HepG2 (cell line): ENCODE results near the gene DENND4C. TPM values are rescaled to one million over a fixed set of nuclear protein-coding genes. Genes with fewer than 3 reads are reported as not detected.

Experiments
- AKNA ChIP-seq: sonication (generic); formaldehyde crosslinking; IDR thresholded peaks from 2 replicates; pipeline ENCODE4 v1.4.0; 2020; ENCODE audit warnings: missing genetic modification reagents, borderline replicate concordance
- BRD4 ChIP-seq: sonication (generic); formaldehyde crosslinking; IDR thresholded peaks from 2 replicates; pipeline ENCODE4 v1.4.0; 2020; ENCODE audit warnings: missing genetic modification reagents
- CEBPZ ChIP-seq: IDR thresholded peaks from 2 replicates; pipeline ENCODE4 v1.6.1; 2012; ENCODE audit warnings: low read length, improper control_type of control experiment
- FOXP1 ChIP-seq, 2 experiments: fragments of 450-650 bp in 1 of 2; IDR thresholded peaks; 2 replicates each; pipeline ENCODE4 v1.6.1; 2017 to 2018; ENCODE audit warnings: antibody characterized with exemption in 1 of 2
- HOXA5 ChIP-seq: sonication (generic); formaldehyde crosslinking; IDR thresholded peaks from 2 replicates; pipeline ENCODE4 v1.4.0; 2020; ENCODE audit warnings: missing genetic modification reagents
- MLX ChIP-seq: IDR thresholded peaks from 2 replicates; pipeline ENCODE4 v1.6.1; 2016
- MYPOP ChIP-seq: sonication (generic); formaldehyde crosslinking; IDR thresholded peaks from 2 replicates; pipeline ENCODE4 v1.8.1; 2023; ENCODE audit warnings: mild to moderate bottlenecking, moderate library complexity, missing genetic modification reagents
- PRDM4 ChIP-seq: sonication (generic); formaldehyde crosslinking; IDR thresholded peaks from 2 replicates; pipeline ENCODE4 v1.9.0; 2021; ENCODE audit warnings: missing genetic modification reagents, borderline replicate concordance
- SMAD9 ChIP-seq: sonication (generic); formaldehyde crosslinking; IDR thresholded peaks from 2 replicates; pipeline ENCODE4 v1.5.1; 2020; ENCODE audit warnings: mild to moderate bottlenecking, missing genetic modification reagents
- SOX6 ChIP-seq, 2 experiments: fragments of 450-650 bp in 1 of 2; sonication (generic) in 1 of 2; formaldehyde crosslinking in 1 of 2; IDR thresholded peaks; 2 replicates each; pipeline versions ENCODE4 v1.4.0 to v1.6.1; 2017 to 2020; ENCODE audit warnings: antibody characterized with exemption in 1 of 2, mild to moderate bottlenecking in 1 of 2, missing genetic modification reagents in 1 of 2
- TARDBP ChIP-seq: sonication (generic); formaldehyde crosslinking; IDR thresholded peaks from 2 replicates; pipeline ENCODE4 v1.8.0; 2022; ENCODE audit warnings: mild to moderate bottlenecking, missing genetic modification reagents
- ZFP90 ChIP-seq: sonication (generic); formaldehyde crosslinking; IDR thresholded peaks from 2 replicates; pipeline ENCODE4 v1.8.0; 2022; ENCODE audit warnings: missing genetic modification reagents, mild to moderate bottlenecking, inconsistent platforms, borderline replicate concordance
- ZNF30 ChIP-seq: sonication (generic); formaldehyde crosslinking; IDR thresholded peaks from 2 replicates; pipeline ENCODE4 v1.5.0; 2020; ENCODE audit warnings: mild to moderate bottlenecking, missing genetic modification reagents
- ZNF7 ChIP-seq: IDR thresholded peaks from 2 replicates; pipeline ENCODE4 v1.6.1; 2016; ENCODE audit warnings: missing biosample characterization, missing genetic modification reagents
- ZNF782 ChIP-seq: sonication (generic); formaldehyde crosslinking; IDR thresholded peaks from 2 replicates; pipeline ENCODE4 v1.4.0; 2020; ENCODE audit warnings: missing genetic modification reagents, mild to moderate bottlenecking, borderline replicate concordance
- ZNF792 ChIP-seq: IDR thresholded peaks from 2 replicates; pipeline ENCODE4 v1.6.1; 2016
- ZSCAN25 ChIP-seq: sonication (generic); formaldehyde crosslinking; IDR thresholded peaks from 2 replicates; pipeline ENCODE4 v1.8.0; 2022; ENCODE audit warnings: mild to moderate bottlenecking, missing genetic modification reagents
- polyA plus RNA-seq, 8 experiments: library from polyadenylated mRNA; depleted of rRNA in 3 of 8; stranded (reverse) in 7 of 8; unstranded in 1 of 8; fragments of >200 nt; fragmentation: Illumina TruSeq in 4 of 8; extraction: Trizol in 4 of 8; gene quantifications; 2 replicates each; pipeline versions ENCODE4 v1.2.1 to v1.2.3, GENCODE V29; 2011 to 2016; ENCODE audit warnings: low read depth in 4 of 8, missing spikeins in 1 of 8, mixed read lengths in 1 of 8; ENCODE audit not compliant: insufficient read depth in 1 of 8
- total RNA-seq, 5 experiments: library from RNA; depleted of rRNA; stranded (reverse); fragments of >200 nt; fragmentation: Illumina TruSeq; extraction: Trizol; gene quantifications; 2 replicates each; pipeline ENCODE4 v1.2.3, GENCODE V29; 2016; ENCODE audit warnings: low read depth in 1 of 5

DENND4C gene
- total and polyA plus RNA-seq, 2 of the 13 experiments (the other 11 are each of a cell fraction or from before 2014, with no cell fraction given), result 19.1 to 27.2 TPM

GRCh38 chr9:19408693-19409400, 178.4 kb downstream of the DENND4C start, which contains the start of gene ACER2 (continued):
- TF ChIP-seq CEBPZ, result no peak
- no peak for TF ChIP-seq ZNF782 (CRISPR knock-in tag)
- TF ChIP-seq PRDM4 (CRISPR knock-in tag), result no peak
- no peak for TF ChIP-seq SOX6 (IDR thresholded peaks at IDR 0.05)
- TF ChIP-seq SOX6 (CRISPR knock-in tag; IDR thresholded peaks at IDR 0.05), result peak; percentile 60
- no peak for TF ChIP-seq ZNF792 (CRISPR knock-in tag)
- TF ChIP-seq ZNF7 (CRISPR knock-in tag), result no peak
- peak; percentile 86 for TF ChIP-seq HOXA5 (CRISPR knock-in tag)
- TF ChIP-seq FOXP1 (IDR thresholded peaks at IDR 0.05), result no peak
- TF ChIP-seq FOXP1 (CRISPR knock-in tag; IDR thresholded peaks at IDR 0.05), result no peak
- TF ChIP-seq MYPOP, result peak; percentile 81; the same call in 1 of the 2 replicates
- peak; percentile 78 for TF ChIP-seq BRD4 (CRISPR knock-in tag)
- TF ChIP-seq TARDBP, result peak; percentile 40; the same call in 1 of the 2 replicates
- TF ChIP-seq ZFP90 (CRISPR knock-in tag), result peak; percentile 95
- no peak for TF ChIP-seq ZNF30 (CRISPR knock-in tag)
- TF ChIP-seq ZSCAN25, result no peak
- TF ChIP-seq SMAD9 (CRISPR knock-in tag), result no peak
- no peak for TF ChIP-seq AKNA (CRISPR knock-in tag)
- no peak for TF ChIP-seq MLX (CRISPR knock-in tag)
